OCI-LY7 (cell line): ENCODE results near the gene GNA12. TPM values are rescaled to one million over a fixed set of nuclear protein-coding genes. Genes with fewer than 3 reads are reported as not detected.

Source experiments
- BruUV-seq: library from RNA; stranded (reverse); fragments of 400-500 nt; replicated peaks from 2 replicates; lab custom pipeline; 2021; lab: Mats Ljungman, UMichigan
- CTCF ChIA-PET: fragments of 300-600 bp; sonication (Branson Sonifier 250); formaldehyde crosslinking; loops from one replicate; lab custom pipeline; 2022; ENCODE audit warnings: antibody characterized with exemption; ENCODE audit not compliant: unreplicated experiment; lab: Charles Lee
- POLR2A ChIA-PET: fragments of 300-600 bp; sonication (Branson Sonifier 250); formaldehyde crosslinking; loops from one replicate; lab custom pipeline; 2022; ENCODE audit warnings: antibody characterized with exemption; lab: Charles Lee
- DNase-seq: peaks from one replicate; pipeline ENCODE4 v3.0.0-alpha.2; 2015; ENCODE audit warnings: low spot score
- H2AFZ ChIP-seq: fragments of 200-600 bp; sonication (generic), shearing (Covaris generic); 2 replicates; pipeline ENCODE4 v1.6.1; 2014; ENCODE audit warnings: mild to moderate bottlenecking, antibody characterized with exemption, low read length, moderate library complexity
- H3K27ac ChIP-seq: fragments of 200-600 bp; sonication (generic); 2 replicates; pipeline ENCODE4 v1.5.1; 2014; ENCODE audit warnings: mixed run types, low read depth, mild to moderate bottlenecking, moderate library complexity, low read length, inconsistent platforms; ENCODE audit not compliant: poor library complexity, severe bottlenecking
- H3K36me3 ChIP-seq: fragments of 200-600 bp; sonication (generic); 2 replicates; pipeline ENCODE4 v1.6.1; 2014; ENCODE audit warnings: mild to moderate bottlenecking, antibody characterized with exemption, low read length, moderate library complexity, mixed read lengths; ENCODE audit not compliant: insufficient read depth
- H3K4me1 ChIP-seq: fragments of 200-600 bp; sonication (generic); 2 replicates; pipeline ENCODE4 v1.5.1; 2014; ENCODE audit warnings: mild to moderate bottlenecking, low read length; ENCODE audit not compliant: insufficient read depth, poor library complexity, severe bottlenecking
- H3K4me2 ChIP-seq: fragments of 200-600 bp; sonication (generic); 2 replicates; pipeline ENCODE4 v1.6.1; 2014; ENCODE audit warnings: mild to moderate bottlenecking, low read length
- H3K4me3 ChIP-seq: fragments of 200-600 bp; sonication (generic); 2 replicates; pipeline ENCODE4 v1.5.1; 2014; ENCODE audit warnings: mild to moderate bottlenecking, low read depth, low read length; ENCODE audit not compliant: poor library complexity, severe bottlenecking
- H3K79me2 ChIP-seq: fragments of 200-600 bp; sonication (generic); 2 replicates; pipeline ENCODE4 v1.6.1; 2016; ENCODE audit warnings: low read depth, mild to moderate bottlenecking, low read length, moderate library complexity, mixed read lengths; ENCODE audit not compliant: insufficient read depth
- H3K9me2 ChIP-seq: fragments of 200-600 bp; sonication (generic); 2 replicates; pipeline ENCODE4 v1.6.1; 2016; ENCODE audit warnings: mild to moderate bottlenecking, low read length, mixed read lengths; ENCODE audit not compliant: insufficient read depth
- H3K9me3 ChIP-seq: fragments of 200-600 bp; sonication (generic); 2 replicates; pipeline ENCODE4 v1.6.1; 2014; ENCODE audit warnings: mild to moderate bottlenecking, mixed run types, low read length, mixed read lengths
- H4K20me1 ChIP-seq: fragments of 200-600 bp; sonication (generic); 2 replicates; pipeline ENCODE4 v1.6.1; 2014; ENCODE audit warnings: mild to moderate bottlenecking, antibody characterized with exemption, low read length, moderate library complexity, mixed read lengths; ENCODE audit not compliant: insufficient read depth
- EZH2phosphoT487 ChIP-seq: fragments of 200-600 bp; sonication (generic); IDR thresholded peaks from 2 replicates; pipeline ENCODE4 v1.6.1; 2018; ENCODE audit warnings: low read depth, borderline replicate concordance, mild to moderate bottlenecking, mixed run types, antibody characterized with exemption, low read length, moderate library complexity, mixed read lengths
- intact Hi-C: fragments of 100-400 bp; cut with micrococcal nuclease; formaldehyde crosslinking; loops from one replicate; pipeline ENCODE4 v1.10.0; 2022; ENCODE audit not compliant: unreplicated experiment
- total RNA-seq, 2 experiments: library from RNA; depleted of rRNA in 1 of 2; stranded (reverse); fragments of >200 nt in 1 of 2; shearing (Covaris generic) in 1 of 2; gene quantifications; 2 replicates each; pipeline ENCODE4 v1.2.3, GENCODE V29; 2014 to 2022
- TF ChIP-seq, protein P1 (sequence below): fragments of 200-600 bp; sonication (generic); conservative IDR thresholded peaks from 2 replicates; pipeline ENCODE4 v1.5.1; 2014; ENCODE audit warnings: mild to moderate bottlenecking, antibody characterized with exemption, low read length, moderate library complexity, mixed read lengths

GNA12 gene
- total RNA-seq, 2 experiments from 2014 or later = 10.3 to 35.9 TPM

DNA sequence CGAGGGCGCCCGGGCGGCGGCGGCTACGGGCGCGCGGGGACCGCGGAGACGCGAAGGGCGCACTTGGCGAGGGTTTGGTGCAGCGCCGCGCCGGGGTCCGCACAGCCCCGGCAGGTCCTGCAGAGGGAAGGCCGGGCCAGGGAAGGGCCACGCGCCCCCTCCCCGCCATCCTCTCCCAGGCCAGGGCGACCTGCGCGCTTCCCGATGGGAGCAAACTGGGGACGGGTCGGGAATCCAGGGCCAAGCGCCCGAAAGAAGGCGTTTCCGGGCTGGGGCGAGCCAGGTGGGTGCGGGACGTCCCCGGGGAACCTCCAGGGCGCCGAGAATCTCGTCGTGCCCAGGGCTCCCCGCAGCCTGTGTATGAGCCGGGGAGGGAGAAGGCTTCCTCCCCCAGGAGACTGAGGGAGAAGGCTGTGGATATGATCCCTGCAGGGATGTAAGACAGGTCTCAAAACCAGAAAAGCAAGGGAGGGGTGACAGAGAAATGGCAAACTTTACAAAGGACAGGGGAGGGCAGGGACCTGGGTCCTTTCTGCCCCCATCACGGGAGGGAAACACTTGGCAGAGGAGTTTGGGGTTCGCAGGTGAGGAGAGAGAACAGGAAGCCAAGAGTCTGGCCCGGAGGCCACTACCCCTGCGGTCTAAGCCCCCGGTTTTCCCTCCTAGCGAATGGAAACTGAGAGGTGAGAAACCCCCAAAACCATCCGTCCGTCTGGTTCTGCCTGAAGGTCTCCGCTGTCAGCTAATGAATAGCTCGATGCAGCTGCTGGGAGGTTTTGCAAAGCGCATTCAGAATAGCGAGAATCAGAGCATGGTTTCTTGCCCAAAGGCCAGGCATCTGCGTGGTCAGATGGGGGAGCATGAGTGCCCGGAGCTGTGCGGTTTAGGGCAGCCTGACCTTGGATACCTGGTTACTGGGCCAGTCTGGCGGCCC, 155.4 kb downstream of the GNA12 start:
- Histone ChIP-seq H3K9me3 (no peaks in the 10 kb centered on the region), H3K36me3 (no peaks in the 10 kb centered on the region), H3K4me2 (no peak overlapping the region), H3K4me3 (no peak overlapping the region), H3K9me2 (no peaks in the 10 kb centered on the region), H4K20me1 (no peaks in the 10 kb centered on the region), H3K79me2 (no peaks in the 10 kb centered on the region), H3K4me1 (no peaks in the 10 kb centered on the region), H2AFZ (no peak overlapping the region), H3K27ac (no peak overlapping the region)
- CTCF ChIA-PET = no interaction called here
- TF ChIP-seq, protein P1, sequence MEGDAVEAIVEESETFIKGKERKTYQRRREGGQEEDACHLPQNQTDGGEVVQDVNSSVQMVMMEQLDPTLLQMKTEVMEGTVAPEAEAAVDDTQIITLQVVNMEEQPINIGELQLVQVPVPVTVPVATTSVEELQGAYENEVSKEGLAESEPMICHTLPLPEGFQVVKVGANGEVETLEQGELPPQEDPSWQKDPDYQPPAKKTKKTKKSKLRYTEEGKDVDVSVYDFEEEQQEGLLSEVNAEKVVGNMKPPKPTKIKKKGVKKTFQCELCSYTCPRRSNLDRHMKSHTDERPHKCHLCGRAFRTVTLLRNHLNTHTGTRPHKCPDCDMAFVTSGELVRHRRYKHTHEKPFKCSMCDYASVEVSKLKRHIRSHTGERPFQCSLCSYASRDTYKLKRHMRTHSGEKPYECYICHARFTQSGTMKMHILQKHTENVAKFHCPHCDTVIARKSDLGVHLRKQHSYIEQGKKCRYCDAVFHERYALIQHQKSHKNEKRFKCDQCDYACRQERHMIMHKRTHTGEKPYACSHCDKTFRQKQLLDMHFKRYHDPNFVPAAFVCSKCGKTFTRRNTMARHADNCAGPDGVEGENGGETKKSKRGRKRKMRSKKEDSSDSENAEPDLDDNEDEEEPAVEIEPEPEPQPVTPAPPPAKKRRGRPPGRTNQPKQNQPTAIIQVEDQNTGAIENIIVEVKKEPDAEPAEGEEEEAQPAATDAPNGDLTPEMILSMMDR = no peak
- no peak for TF ChIP-seq EZH2phosphoT487
- intact Hi-C loops = no loop called here
- POLR2A ChIA-PET = interaction anchor here (1.1 kb wide), 1 partner anchor 10 kb away, joined by 3 read pairs; no protein-coding TSS in a partner anchor
- BruUV-seq = no TSS peak
- DNase-seq = no peak

DNA sequence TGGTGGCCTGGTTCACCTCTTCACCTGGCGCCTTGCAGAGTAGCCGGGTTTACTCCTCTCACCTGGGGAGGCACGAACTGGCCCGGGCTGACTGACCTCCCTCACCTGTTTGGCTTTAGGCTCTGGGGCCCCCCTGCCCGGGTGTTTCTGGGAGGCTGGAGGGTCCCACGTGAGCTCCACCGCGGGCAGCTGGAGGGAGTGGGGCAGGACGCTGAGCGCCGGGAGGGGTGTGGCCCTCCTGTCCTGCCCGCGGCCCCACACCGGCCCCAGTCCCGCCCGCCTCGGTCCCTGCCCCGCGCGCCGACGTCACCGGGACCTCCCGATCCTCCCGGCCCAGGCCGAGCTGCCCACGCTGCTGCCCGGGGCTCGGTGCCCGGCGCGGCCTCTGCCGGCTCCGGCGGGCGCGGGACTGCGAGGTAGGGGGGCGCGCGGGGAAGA, 156.2 kb downstream of the GNA12 start, which contains the start of gene AMZ1:
TSS of gene AMZ1 (plus strand) at position 322 of the 438 bp plus-strand sequence. CDS start 12,250 bp downstream, outside the sequence.
- CTCF ChIA-PET = no interaction called here
- Histone ChIP-seq H3K9me2 (no peaks in the 10 kb centered on the region), H3K4me2 (no peak within 1 kb of the TSS), H3K4me3 (no peak within 1 kb of the TSS), H2AFZ (no peak within 1 kb of the TSS), H4K20me1 (no peaks in the 10 kb centered on the region), H3K79me2 (no peaks in the 10 kb centered on the region), H3K4me1 (no peaks in the 10 kb centered on the region), H3K9me3 (no peaks in the 10 kb centered on the region), H3K27ac (no peak within 1 kb of the TSS), H3K36me3 (no peaks in the 10 kb centered on the region)
- TF ChIP-seq, protein P1 = no peak
- TF ChIP-seq EZH2phosphoT487 = no peak
- POLR2A ChIA-PET = interaction anchor here (0.6 kb wide), 1 partner anchor 16 kb away, joined by 3 read pairs; no protein-coding TSS in a partner anchor
- intact Hi-C loops = no loop called here
- BruUV-seq = no TSS peak
- no peak for DNase-seq
